Measurements from ENCODE around the gene FGGY.

Gene FGGY

DNA sequence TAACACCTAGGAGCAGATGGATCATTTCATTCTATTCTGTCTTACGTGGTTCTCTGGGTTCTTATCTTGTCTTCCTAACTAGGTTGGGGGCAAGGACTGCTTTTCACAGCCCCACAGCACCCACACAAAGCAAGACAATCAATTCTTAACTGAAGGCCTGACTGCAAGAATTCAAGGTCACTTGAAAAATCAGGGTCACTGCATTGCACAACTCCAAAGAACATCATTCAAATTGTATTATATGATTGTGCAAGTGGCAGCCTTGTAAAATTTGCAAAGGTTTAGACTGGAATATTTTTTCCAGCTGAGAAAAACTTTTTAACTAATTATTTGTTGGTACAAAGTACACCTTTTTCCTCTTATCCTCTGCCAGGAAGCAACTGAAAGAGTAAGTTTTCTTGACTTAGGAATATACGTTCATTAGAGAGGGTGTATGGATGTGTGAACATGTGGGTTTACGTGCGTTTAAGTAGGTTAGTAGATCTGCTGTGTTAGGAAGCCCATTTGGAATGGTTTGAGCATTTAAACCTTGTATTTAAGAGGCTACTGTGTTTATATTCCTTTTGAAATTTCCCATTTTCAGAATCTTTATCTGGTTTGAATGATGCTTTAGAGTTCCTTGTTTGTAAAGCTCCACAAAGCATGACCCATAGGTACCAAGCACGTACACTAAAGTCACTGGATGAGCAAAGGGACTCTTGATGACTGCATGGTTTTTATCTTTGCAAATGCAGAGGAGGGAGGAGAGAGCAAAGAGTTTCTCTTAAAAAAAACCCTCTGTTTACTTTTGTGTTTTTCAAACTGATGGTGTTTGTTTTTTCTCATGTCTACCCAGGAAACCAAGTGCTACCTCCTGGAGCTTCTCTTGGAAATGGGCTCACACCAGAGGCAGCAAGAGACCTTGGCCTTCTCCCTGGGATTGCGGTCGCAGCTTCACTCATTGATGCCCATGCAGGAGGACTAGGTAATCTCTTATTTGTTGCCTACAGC is 214.9 kb downstream of the FGGY start:
- TF ChIP-seq GATA1 (IDR thresholded peaks at IDR 0.05; ENCODE audit: low read depth, low read length) (no peak), POLR2A (IDR thresholded peaks at IDR 0.05; ENCODE audit: low read length) (no peak)
- DNase-seq: no peak

DNA sequence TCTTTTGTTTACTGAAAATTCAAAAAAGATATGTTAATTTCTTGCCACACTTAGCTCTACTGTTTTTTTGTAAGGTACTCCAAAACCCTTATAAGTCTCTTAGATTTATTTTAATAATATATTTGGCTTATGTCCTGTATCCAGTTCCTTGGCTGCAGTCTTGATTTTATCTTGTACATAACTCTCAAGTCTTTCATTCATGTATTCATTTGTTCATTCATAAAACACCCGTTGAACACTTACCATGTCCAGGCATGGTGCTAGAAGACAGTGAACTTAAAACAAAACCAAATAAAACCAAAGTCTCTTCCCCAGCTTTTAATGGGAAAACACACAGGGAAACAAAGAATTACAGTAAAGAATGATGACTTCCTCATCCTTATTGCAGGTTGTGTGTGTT is 215.8 kb downstream of the FGGY start:
- no peak for TF ChIP-seq GATA1 (IDR thresholded peaks at IDR 0.05; ENCODE audit: low read depth, low read length)
- no peak for TF ChIP-seq POLR2A (IDR thresholded peaks at IDR 0.05; ENCODE audit: low read length)
- DNase-seq: no peak

- no peak for DNase-seq
- no peak for TF ChIP-seq POLR2A (IDR thresholded peaks at IDR 0.05; ENCODE audit: low read length)
- TF ChIP-seq GATA1 (IDR thresholded peaks at IDR 0.05; ENCODE audit: low read depth, low read length): no peak
Measured at GRCh38 chr1:59514061-59514909, 217.4 kb downstream of the FGGY start.

GRCh38 chr1:59516881-59517280 is 220.0 kb downstream of the FGGY start:
- no peak for TF ChIP-seq POLR2A (IDR thresholded peaks at IDR 0.05; ENCODE audit: low read length)
- no peak for TF ChIP-seq GATA1 (IDR thresholded peaks at IDR 0.05; ENCODE audit: low read depth, low read length)

DNA sequence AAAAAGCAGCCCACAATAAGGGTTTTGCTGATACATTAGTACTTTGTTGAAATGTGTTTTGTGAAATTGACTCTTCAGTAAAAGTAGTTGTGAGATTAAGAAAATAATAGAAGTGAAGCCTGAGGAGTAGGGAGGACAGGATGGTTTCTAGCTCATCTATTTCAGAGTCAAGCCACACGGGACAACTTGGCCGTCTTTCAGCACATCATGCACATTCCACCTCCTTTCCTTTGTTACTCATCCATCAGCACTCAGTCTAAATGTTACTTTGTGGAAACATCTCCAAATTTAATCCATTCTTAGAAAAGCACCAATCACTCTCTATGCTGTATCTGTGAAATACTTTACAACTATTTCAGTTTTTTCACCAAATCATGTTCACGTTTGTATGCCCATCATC is 223.3 kb downstream of the FGGY start:
- DNase-seq: no peak
- no peak for TF ChIP-seq POLR2A (IDR thresholded peaks at IDR 0.05; ENCODE audit: low read length)
- TF ChIP-seq GATA1 (IDR thresholded peaks at IDR 0.05; ENCODE audit: low read depth, low read length): no peak

More at GRCh38 chr1:59516881-59517280, 220.0 kb downstream of the FGGY start:
- no peak for DNase-seq

GRCh38 chr1:59520827-59521418 is 224.0 kb downstream of the FGGY start:
- TF ChIP-seq GATA1 (IDR thresholded peaks at IDR 0.05; ENCODE audit: low read depth, low read length) (no peak), POLR2A (IDR thresholded peaks at IDR 0.05; ENCODE audit: low read length) (no peak)
- DNase-seq: no peak

- TF ChIP-seq POLR2A (IDR thresholded peaks at IDR 0.05; ENCODE audit: low read length) (no peak), GATA1 (IDR thresholded peaks at IDR 0.05; ENCODE audit: low read depth, low read length) (no peak)
- no peak for DNase-seq
Measured at GRCh38 chr1:59521456-59521855, 224.6 kb downstream of the FGGY start.

DNA sequence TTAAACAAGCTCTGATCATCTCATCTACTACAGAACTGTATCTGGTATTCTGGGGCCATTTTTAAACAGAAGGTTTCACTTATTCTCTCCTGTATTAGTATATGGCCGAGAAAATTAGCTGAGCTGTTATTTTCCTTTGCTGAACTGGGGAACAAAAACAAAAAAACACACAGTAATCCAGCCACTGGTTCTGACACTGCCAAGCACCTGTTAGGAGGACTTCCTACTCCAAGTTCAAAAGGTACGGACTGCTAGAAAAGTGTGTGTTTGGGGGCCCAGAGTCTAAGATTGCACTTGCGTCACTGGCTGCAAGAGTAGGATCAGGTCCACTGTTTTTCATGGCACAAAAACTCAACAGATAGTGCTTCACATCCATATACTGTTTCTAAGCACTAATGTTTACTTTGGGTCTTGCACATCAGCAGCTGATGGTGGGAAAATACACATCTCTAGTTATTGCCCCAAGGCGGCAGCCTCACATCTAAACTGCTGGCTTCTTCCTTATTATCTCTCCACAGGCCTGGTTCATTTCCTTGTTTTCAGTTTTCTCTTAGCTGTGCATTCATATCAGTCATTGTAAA is 226.1 kb downstream of the FGGY start:
- no peak for DNase-seq
- TF ChIP-seq POLR2A (IDR thresholded peaks at IDR 0.05; ENCODE audit: low read length) (no peak), GATA1 (IDR thresholded peaks at IDR 0.05; ENCODE audit: low read depth, low read length) (no peak)

DNA sequence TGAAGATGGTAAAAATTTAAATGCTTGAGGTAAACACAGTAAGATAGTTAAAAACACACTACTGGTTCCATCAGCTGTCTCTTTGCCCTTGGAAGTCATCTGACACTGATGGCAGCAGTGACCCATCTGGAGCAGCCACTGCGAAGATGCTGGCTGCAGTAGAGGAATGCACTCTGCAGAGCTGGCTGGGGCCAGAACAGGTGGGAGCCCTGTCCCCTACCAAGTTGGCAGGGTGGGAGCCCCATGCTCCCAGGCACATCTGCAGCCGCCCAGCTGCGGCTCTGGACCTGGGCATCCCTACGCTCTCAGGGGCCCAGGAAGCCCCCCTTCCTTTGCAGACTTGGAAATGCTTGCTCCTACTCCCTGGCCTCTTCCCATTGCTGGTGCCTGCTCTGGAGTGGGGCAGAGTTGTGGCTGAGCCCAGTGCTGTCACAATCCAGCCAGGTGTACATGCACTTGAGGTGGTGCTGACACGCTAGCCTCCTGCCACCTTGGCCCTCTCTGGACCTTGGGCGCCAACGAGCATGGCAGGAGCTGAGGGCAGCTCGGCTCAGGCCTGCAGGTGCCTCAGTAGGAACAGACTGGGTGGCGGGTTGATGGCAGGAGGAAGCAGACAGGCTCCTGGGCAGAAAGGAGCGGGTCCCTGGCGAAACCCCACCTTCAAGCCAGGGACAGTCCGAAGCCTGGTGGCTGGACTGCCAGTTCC is 227.0 kb downstream of the FGGY start:
- no peak for TF ChIP-seq POLR2A (IDR thresholded peaks at IDR 0.05; ENCODE audit: low read length)
- TF ChIP-seq GATA1 (IDR thresholded peaks at IDR 0.05; ENCODE audit: low read depth, low read length): no peak
- no peak for DNase-seq

DNA sequence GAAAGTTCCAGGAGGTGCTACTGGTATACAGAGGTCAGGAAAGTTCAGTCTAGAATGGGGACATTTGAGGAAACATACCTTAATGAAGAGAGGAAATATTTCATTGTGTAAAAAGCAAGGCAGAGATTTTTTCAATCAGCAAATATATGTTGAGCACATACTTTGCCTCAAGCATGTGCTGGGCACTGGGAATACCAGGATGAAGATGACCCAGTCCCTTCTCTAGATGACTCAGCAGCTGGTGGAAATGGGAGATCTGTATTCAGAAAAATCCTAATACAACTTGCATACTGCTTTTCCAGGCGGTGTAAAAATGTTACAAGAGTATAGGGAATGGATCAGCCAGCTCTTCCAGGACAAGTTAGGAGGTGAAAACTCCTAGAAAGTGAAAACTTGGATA is 229.3 kb downstream of the FGGY start:
- TF ChIP-seq GATA1 (IDR thresholded peaks at IDR 0.05; ENCODE audit: low read depth, low read length) (no peak), POLR2A (IDR thresholded peaks at IDR 0.05; ENCODE audit: low read length) (no peak)
- no peak for DNase-seq

GRCh38 chr1:59528471-59528870 is 231.6 kb downstream of the FGGY start:
- TF ChIP-seq POLR2A (IDR thresholded peaks at IDR 0.05; ENCODE audit: low read length): no peak
- no peak for TF ChIP-seq GATA1 (IDR thresholded peaks at IDR 0.05; ENCODE audit: low read depth, low read length)

DNA sequence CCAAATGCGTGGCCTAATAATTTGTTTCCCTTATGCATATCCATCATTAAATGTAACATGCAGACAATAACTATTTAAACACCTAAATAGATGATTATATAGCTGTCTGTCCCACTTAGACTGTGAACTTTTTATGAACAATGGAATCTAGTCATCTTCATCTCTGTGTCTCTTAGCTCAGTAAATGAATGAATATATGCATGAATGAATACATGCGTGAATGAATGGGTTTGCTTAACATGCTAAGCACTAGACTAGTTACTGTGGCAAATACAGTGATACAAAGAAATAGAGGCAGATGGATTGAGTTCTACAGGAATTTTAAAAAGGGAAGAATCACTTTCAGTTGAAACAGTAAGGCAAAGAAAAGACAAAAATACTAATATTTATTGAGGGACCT is 232.0 kb downstream of the FGGY start:
- no peak for TF ChIP-seq POLR2A (IDR thresholded peaks at IDR 0.05; ENCODE audit: low read length)
- no peak for TF ChIP-seq GATA1 (IDR thresholded peaks at IDR 0.05; ENCODE audit: low read depth, low read length)
- no peak for DNase-seq

More at GRCh38 chr1:59528471-59528870, 231.6 kb downstream of the FGGY start:
- no peak for DNase-seq

- TF ChIP-seq POLR2A (IDR thresholded peaks at IDR 0.05; ENCODE audit: low read length) (no peak), GATA1 (IDR thresholded peaks at IDR 0.05; ENCODE audit: low read depth, low read length) (no peak)
- no peak for DNase-seq
Measured at GRCh38 chr1:59530119-59530518, 233.2 kb downstream of the FGGY start.
